CD14-positive monocyte (primary cell): ENCODE data around the gene C3orf52. TPM values are rescaled to one million over a fixed set of nuclear protein-coding genes. Genes with fewer than 3 reads are reported as not detected.
A peak's percentile ranks its signal among the peaks of the same experiment; 100 is the strongest.

Source experiments
- DNase-seq, 3 donors: peaks; one replicate each; pipeline ENCODE4 v3.0.0-alpha.2; 2011 to 2022
- H2AFZ ChIP-seq: 2 replicates; pipeline ENCODE4 v1.6.0; 2012; ENCODE audit warnings: mild to moderate bottlenecking, low read depth, low read length, inconsistent platforms; ENCODE audit not compliant: insufficient read depth, poor library complexity, severe bottlenecking
- H3K27ac ChIP-seq, 2 donors: 1 replicate in 1 of 2; 2 replicates in 1 of 2; pipeline ENCODE4 v1.5.1; 2012 to 2013; ENCODE audit warnings: low read length in 2 of 2, control low read depth in 1 of 2, inconsistent platforms in 1 of 2, low read depth in 1 of 2, mild to moderate bottlenecking in 1 of 2
- H3K27me3 ChIP-seq, 2 donors: one replicate each; pipeline versions ENCODE4 v1.6.0 to v1.6.1; 2011 to 2013; ENCODE audit warnings: low read length in 2 of 2; ENCODE audit not compliant: control insufficient read depth in 2 of 2, insufficient read depth in 2 of 2
- H3K36me3 ChIP-seq, 2 donors: replicated peaks in 1 of 2; 1 replicate in 1 of 2; 2 replicates in 1 of 2; pipeline versions ENCODE4 v1.5.1 to v1.6.1; 2012 to 2013; ENCODE audit warnings: low read length in 2 of 2, control low read depth in 1 of 2, inconsistent platforms in 1 of 2, mild to moderate bottlenecking in 1 of 2; ENCODE audit not compliant: insufficient read depth in 2 of 2, control insufficient read depth in 1 of 2
- H3K4me1 ChIP-seq, 2 donors: 1 replicate in 1 of 2; 2 replicates in 1 of 2; pipeline versions ENCODE4 v1.5.1 to v1.6.1; 2012 to 2013; ENCODE audit warnings: low read length in 2 of 2, control low read depth in 1 of 2, inconsistent platforms in 1 of 2, mild to moderate bottlenecking in 1 of 2, moderate library complexity in 1 of 2; ENCODE audit not compliant: insufficient read depth in 2 of 2, control insufficient read depth in 1 of 2
- H3K4me2 ChIP-seq: replicated peaks from 2 replicates; pipeline ENCODE3; 2012; ENCODE audit warnings: low read length, moderate library complexity, mild to moderate bottlenecking; ENCODE audit not compliant: poor library complexity, severe bottlenecking; ENCODE audit errors: extremely low read depth
- H3K4me3 ChIP-seq, 3 experiments: fragments of 200-600 bp in 1 of 3; sonication (generic) in 1 of 3; replicated peaks in 1 of 3; 1 replicate in 2 of 3; 2 replicates in 1 of 3; pipeline ENCODE4 v1.5.1; 2011 to 2013; ENCODE audit warnings: low read length in 3 of 3, mild to moderate bottlenecking in 3 of 3, control low read depth in 2 of 3, low read depth in 2 of 3, inconsistent platforms in 1 of 3, moderate library complexity in 1 of 3
- H3K79me2 ChIP-seq: 2 replicates; pipeline ENCODE4 v1.6.0; 2012; ENCODE audit warnings: mild to moderate bottlenecking, control low read depth, inconsistent platforms, low read length, moderate library complexity; ENCODE audit not compliant: insufficient read depth
- H3K9ac ChIP-seq: 2 replicates; pipeline ENCODE4 v1.6.0; 2017; ENCODE audit warnings: low read length, mild to moderate bottlenecking; ENCODE audit not compliant: insufficient read depth, poor library complexity, severe bottlenecking
- H3K9me3 ChIP-seq, 2 donors: replicated peaks in 1 of 2; 1 replicate in 1 of 2; 2 replicates in 1 of 2; pipeline versions ENCODE4 v1.5.1 to v1.6.1; 2012 to 2013; ENCODE audit warnings: low read length in 2 of 2, control low read depth in 1 of 2; ENCODE audit not compliant: control insufficient read depth in 1 of 2, insufficient read depth in 1 of 2
- H4K20me1 ChIP-seq: 2 replicates; pipeline ENCODE4 v1.6.0; 2012; ENCODE audit warnings: mild to moderate bottlenecking, low read length, control low read depth, moderate library complexity; ENCODE audit not compliant: insufficient read depth
- H3K27ac Mint-ChIP-seq, 7 donors: one replicate each; pipeline ENCODE4 v1.8.0; 2020; ENCODE audit warnings: mild to moderate bottlenecking in 7 of 7, mixed read lengths in 7 of 7, moderate library complexity in 6 of 7, inconsistent platforms in 2 of 7
- H3K27me3 Mint-ChIP-seq, 3 donors: one replicate each; pipeline ENCODE4 v1.8.0; 2021 to 2022; ENCODE audit warnings: low read depth in 3 of 3, mild to moderate bottlenecking in 3 of 3, mixed read lengths in 3 of 3, moderate library complexity in 3 of 3, inconsistent platforms in 1 of 3
- H3K36me3 Mint-ChIP-seq, 2 donors: one replicate each; pipeline ENCODE4 v1.8.0; 2020; ENCODE audit warnings: mixed read lengths in 2 of 2, inconsistent platforms in 1 of 2, mild to moderate bottlenecking in 1 of 2
- H3K4me1 Mint-ChIP-seq: one replicate; pipeline ENCODE4 v1.8.0; 2020; ENCODE audit warnings: mild to moderate bottlenecking, mixed read lengths
- H3K4me3 Mint-ChIP-seq, 2 donors: one replicate each; pipeline ENCODE4 v1.8.0; 2020; ENCODE audit warnings: mild to moderate bottlenecking in 2 of 2, mixed read lengths in 2 of 2, moderate library complexity in 1 of 2
- H3K9me3 Mint-ChIP-seq, 7 donors: one replicate each; pipeline ENCODE4 v1.8.0; 2020 to 2022; ENCODE audit warnings: mixed read lengths in 7 of 7, mild to moderate bottlenecking in 6 of 7, moderate library complexity in 6 of 7, inconsistent platforms in 2 of 7
- WGBS: methylation state at CpG from one replicate; pipeline ENCODE4 v1.1.5; 2013; ENCODE audit warnings: missing lambda C conversion rate; ENCODE audit not compliant: insufficient coverage; 5-methylcytosine and 5-hydroxymethylcytosine counted together
- intact Hi-C, 2 donors: fragments of 100-400 bp; cut with micrococcal nuclease; formaldehyde crosslinking; loops; one replicate each; pipeline versions ENCODE4 v1.15.0 to v1.15.1; 2023
- polyA plus RNA-seq, 3 donors: library from polyadenylated mRNA; depleted of rRNA in 1 of 3; unstranded in 2 of 3; stranded (reverse) in 1 of 3; fragments of 300-500 nt in 2 of 3; fragments of >200 nt in 1 of 3; fragmentation: Illumina TruSeq in 2 of 3; gene quantifications; 1 replicate in 2 of 3; 2 replicates in 1 of 3; pipeline ENCODE4 v1.2.3, GENCODE V29; 2012 to 2021
- TF ChIP-seq, protein P1 (sequence below): fragments of 200-600 bp; IDR thresholded peaks from one replicate; pipeline ENCODE4 v1.8.0; 2022; ENCODE audit warnings: antibody characterized with exemption, mild to moderate bottlenecking

The C3orf52 gene
- polyA plus RNA-seq, 3 donors: not detected

DNA sequence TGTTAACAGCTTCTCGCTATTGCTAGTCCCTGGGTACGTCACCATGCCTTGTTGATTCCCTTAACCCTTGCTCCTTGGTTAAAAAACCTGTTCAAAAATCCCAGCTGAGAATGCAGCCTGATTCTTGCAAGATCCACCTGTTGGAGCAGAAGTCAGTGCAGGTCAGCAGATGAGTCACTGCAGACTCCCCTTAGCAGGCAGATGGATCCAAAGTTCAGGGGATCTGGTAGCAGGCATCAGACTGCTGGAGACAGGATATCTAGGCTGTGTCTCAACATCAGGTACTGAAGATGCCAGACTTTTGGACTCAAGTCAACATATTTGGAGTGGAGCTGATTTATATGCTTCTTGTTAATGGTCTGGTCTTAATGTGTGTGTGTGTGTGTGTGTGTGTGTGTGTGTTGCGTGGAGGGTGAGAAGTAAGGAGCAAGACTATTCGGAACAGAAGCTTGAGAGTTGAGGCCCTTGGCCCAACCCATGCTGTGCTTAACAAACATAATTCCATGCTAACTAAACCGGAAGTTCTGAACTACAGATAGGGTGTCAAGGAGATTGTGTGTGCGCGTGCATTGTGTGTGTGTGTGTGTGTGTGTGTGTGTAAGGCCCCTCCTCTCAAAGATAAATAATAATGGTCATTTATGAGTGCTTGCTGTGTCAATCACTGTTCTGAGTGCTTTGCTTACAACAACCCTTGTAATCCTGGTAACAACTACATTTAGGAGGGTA is 1.0 kb upstream of the C3orf52 start:
- no peak overlapping the region for H3K9ac ChIP-seq

GRCh38 chr3:112085735-112086075 is 484 bp upstream of the C3orf52 start:
- 0% methylated on average over 3 of the region's 12 CpGs for WGBS
- intact Hi-C loops: no loop called here
- Mint-ChIP-seq H3K27ac (no peak overlapping the region), H3K36me3 (peaks cover 0 to 9% of the 10 kb centered on the region in 2 donors), H3K4me1 (peaks cover 25% of the 10 kb centered on the region), H3K9me3 (peaks cover 0 to 16% (median 8%) of the 10 kb centered on the region in 7 donors), H3K27me3 (peaks cover 75 to 85% (median 82%) of the 10 kb centered on the region in 3 donors), H3K4me3 (peak overlapping the region; percentile 78 to 92)
- peak overlapping the region; percentile 59 for H2AFZ ChIP-seq
- TF ChIP-seq, protein P1, sequence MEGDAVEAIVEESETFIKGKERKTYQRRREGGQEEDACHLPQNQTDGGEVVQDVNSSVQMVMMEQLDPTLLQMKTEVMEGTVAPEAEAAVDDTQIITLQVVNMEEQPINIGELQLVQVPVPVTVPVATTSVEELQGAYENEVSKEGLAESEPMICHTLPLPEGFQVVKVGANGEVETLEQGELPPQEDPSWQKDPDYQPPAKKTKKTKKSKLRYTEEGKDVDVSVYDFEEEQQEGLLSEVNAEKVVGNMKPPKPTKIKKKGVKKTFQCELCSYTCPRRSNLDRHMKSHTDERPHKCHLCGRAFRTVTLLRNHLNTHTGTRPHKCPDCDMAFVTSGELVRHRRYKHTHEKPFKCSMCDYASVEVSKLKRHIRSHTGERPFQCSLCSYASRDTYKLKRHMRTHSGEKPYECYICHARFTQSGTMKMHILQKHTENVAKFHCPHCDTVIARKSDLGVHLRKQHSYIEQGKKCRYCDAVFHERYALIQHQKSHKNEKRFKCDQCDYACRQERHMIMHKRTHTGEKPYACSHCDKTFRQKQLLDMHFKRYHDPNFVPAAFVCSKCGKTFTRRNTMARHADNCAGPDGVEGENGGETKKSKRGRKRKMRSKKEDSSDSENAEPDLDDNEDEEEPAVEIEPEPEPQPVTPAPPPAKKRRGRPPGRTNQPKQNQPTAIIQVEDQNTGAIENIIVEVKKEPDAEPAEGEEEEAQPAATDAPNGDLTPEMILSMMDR: no peak
- no peaks in the 10 kb centered on the region for H4K20me1 ChIP-seq
- H3K27ac ChIP-seq: no peak overlapping the region
- peak overlapping the region; percentile 77 for H3K4me2 ChIP-seq
- no peak overlapping the region for H3K9ac ChIP-seq
- H3K36me3 ChIP-seq: no peaks in the 10 kb centered on the region
- no peak for DNase-seq
- H3K4me1 ChIP-seq: peaks cover 19% of the 10 kb centered on the region in 2 donors
- H3K27me3 ChIP-seq: peaks cover 73 to 86% of the 10 kb centered on the region in 2 donors
- no peaks in the 10 kb centered on the region for H3K79me2 ChIP-seq
- peak overlapping the region in 1 of 3 experiments; percentile 66 for H3K4me3 ChIP-seq
- H3K9me3 ChIP-seq: peaks cover 0 to 8% of the 10 kb centered on the region in 2 donors

More for the DNA sequence above, 1.0 kb upstream of the C3orf52 start:
- 94% methylated on average over 2 of the region's 7 CpGs for WGBS
- H3K36me3 ChIP-seq: no peaks in the 10 kb centered on the region
- DNase-seq: no peak
- H3K9me3 ChIP-seq: peaks cover 0 to 8% of the 10 kb centered on the region in 2 donors
- Mint-ChIP-seq H3K36me3 (peaks cover 0 to 9% of the 10 kb centered on the region in 2 donors), H3K4me1 (peaks cover 20% of the 10 kb centered on the region), H3K27ac (no peak overlapping the region), H3K4me3 (peak overlapping the region in 1 of 2 donors; percentile 92), H3K9me3 (peaks cover 0 to 16% (median 8%) of the 10 kb centered on the region in 7 donors), H3K27me3 (peaks cover 70 to 81% (median 81%) of the 10 kb centered on the region in 3 donors)
- no peak overlapping the region for H2AFZ ChIP-seq
- no peaks in the 10 kb centered on the region for H4K20me1 ChIP-seq
- no peak overlapping the region for H3K4me3 ChIP-seq
- H3K27ac ChIP-seq: no peak overlapping the region
- TF ChIP-seq, protein P1: no peak
- peaks cover 73 to 84% of the 10 kb centered on the region in 2 donors for H3K27me3 ChIP-seq
- no peak overlapping the region for H3K4me2 ChIP-seq
- H3K4me1 ChIP-seq: peaks cover 13% of the 10 kb centered on the region in 2 donors
- intact Hi-C loops: no loop called here
- H3K79me2 ChIP-seq: no peaks in the 10 kb centered on the region
